Esophagus squamous epithelium (tissue), 5 donors: ENCODE results near the gene APOBEC3G. TPM values are rescaled to one million over a fixed set of nuclear protein-coding genes. Genes with fewer than 3 reads are reported as not detected.

Source experiments
- DNase-seq: peaks from one replicate; lab custom pipeline; 2025; lab: John Stamatoyannopoulos, UW
- H3K27ac ChIP-seq, 4 donors: fragments of 200-600 bp; sonication (generic); one replicate each; pipeline ENCODE4 v1.5.1; 2016 to 2019; ENCODE audit warnings: mild to moderate bottlenecking in 1 of 4
- H3K27me3 ChIP-seq, 4 donors: fragments of 200-600 bp; sonication (generic); 1 replicate in 3 of 4; 2 replicates in 1 of 4; pipeline versions ENCODE4 v1.5.1 to v1.6.0; 2017 to 2021; ENCODE audit warnings: antibody characterized with exemption in 1 of 4
- H3K36me3 ChIP-seq, 3 donors: fragments of 200-600 bp; sonication (generic); one replicate each; pipeline ENCODE4 v1.5.1; 2016 to 2019
- H3K4me1 ChIP-seq, 3 donors: fragments of 200-600 bp; sonication (generic); one replicate each; pipeline ENCODE4 v1.5.1; 2017 to 2019
- H3K4me3 ChIP-seq, 4 donors: fragments of 200-600 bp; sonication (generic); 1 replicate in 3 of 4; 2 replicates in 1 of 4; pipeline ENCODE4 v1.5.1; 2016 to 2019; ENCODE audit warnings: mild to moderate bottlenecking in 2 of 4, moderate library complexity in 1 of 4
- H3K9me3 ChIP-seq, 3 donors: fragments of 200-600 bp; sonication (generic); one replicate each; pipeline ENCODE4 v1.5.1; 2016 to 2019
- POLR2A ChIP-seq, 4 donors: fragments of 450-650 bp; IDR thresholded peaks; one replicate each; pipeline ENCODE4 v1.6.1; 2017; ENCODE audit warnings: antibody characterized with exemption in 4 of 4, mild to moderate bottlenecking in 4 of 4, moderate library complexity in 3 of 4
- WGBS, 2 donors: methylation state at CpG; one replicate each; pipeline ENCODE4 v1.1.5; 2018; 5-methylcytosine and 5-hydroxymethylcytosine counted together
- intact Hi-C: fragments of 100-400 bp; cut with DNase I; formaldehyde crosslinking; loops from one replicate; pipeline ENCODE4 v1.15.0; 2022
- total RNA-seq, 4 donors: library from RNA; depleted of rRNA; stranded (reverse); fragments of >200 nt; gene quantifications; one replicate each; pipeline ENCODE4 v1.1.0, GENCODE V29; 2016
- TF ChIP-seq, protein P1 (sequence below), 6 experiments: fragments of 450-650 bp in 4 of 6; fragments of 200-600 bp in 2 of 6; sonication (generic) in 2 of 6; IDR thresholded peaks; one replicate each; pipeline ENCODE4 v1.5.1; 2016 to 2019; ENCODE audit warnings: antibody characterized with exemption in 6 of 6, mild to moderate bottlenecking in 4 of 6, moderate library complexity in 4 of 6
- donor health status: DM: yes; HTN: yes; CAD: no.

APOBEC3G gene
- total RNA-seq, 4 donors from 2014 or later: 0.91 to 12.1 (median 6.5) TPM

DNA sequence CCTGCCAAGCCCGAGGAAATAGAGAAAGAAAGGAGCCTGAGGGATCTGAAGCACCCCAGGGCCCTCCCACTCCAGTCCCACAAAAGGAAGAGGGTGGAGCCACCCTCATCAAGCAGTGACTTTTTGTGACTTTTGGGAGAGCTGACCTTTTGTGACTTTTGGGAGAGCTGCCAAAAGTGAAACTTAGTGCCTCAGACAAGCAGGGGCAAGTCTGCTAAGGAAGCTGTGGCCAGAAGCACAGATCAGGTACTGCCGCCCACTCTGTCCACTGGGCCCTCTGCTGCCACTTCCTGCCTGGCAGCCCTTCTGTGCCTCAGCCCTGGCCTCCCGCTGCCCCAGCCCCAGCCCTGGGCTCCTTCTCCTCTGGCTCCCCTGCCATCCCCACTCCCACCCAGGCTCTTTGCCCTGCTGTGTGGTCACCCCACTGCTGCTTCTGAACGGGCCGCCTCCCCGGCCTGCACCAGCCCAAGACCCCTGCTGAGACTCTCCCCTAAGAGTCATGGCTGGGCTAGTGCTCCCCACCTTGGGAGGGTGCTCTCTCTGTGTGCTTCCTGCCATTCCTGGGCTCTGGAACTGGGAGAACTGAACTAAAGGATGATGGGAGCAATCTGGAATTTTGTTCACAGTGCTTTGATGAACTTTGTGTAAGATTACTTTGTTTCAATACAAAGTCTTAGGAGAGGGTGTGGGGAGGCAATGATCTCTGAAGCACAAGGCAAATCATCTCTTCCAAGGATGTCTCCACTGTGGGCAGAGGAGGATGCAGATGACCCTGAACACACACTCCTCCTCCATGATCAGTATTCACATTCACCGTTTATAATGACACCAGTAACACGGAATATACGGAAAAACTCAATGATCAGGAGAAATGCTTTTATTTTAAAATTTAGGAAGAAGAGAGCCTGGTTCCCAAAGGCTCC lies 20.3 kb downstream of the APOBEC3G start, which contains the start of gene APOBEC3H:
APOBEC3H (plus strand) TSS at position 147 of the 923 bp plus-strand sequence. CDS start 3,035 bp downstream, outside the sequence.
- 60 to 68% methylated on average over 4 to 8 of the region's 9 CpGs for WGBS, 2 donors
- peak within 1 kb of the TSS in 1 of 4 donors; percentile 7 for H3K4me3 ChIP-seq
- H3K9me3 ChIP-seq: no peaks in the 10 kb centered on the region
- no peak for DNase-seq
- intact Hi-C loops: no loop called here
- H3K4me1 ChIP-seq: peaks cover 11 to 46% (median 22%) of the 10 kb centered on the region in 3 donors
- H3K36me3 ChIP-seq: no peaks in the 10 kb centered on the region
- TF ChIP-seq POLR2A (IDR thresholded peaks at IDR 0.05): no peak
- TF ChIP-seq, protein P1, sequence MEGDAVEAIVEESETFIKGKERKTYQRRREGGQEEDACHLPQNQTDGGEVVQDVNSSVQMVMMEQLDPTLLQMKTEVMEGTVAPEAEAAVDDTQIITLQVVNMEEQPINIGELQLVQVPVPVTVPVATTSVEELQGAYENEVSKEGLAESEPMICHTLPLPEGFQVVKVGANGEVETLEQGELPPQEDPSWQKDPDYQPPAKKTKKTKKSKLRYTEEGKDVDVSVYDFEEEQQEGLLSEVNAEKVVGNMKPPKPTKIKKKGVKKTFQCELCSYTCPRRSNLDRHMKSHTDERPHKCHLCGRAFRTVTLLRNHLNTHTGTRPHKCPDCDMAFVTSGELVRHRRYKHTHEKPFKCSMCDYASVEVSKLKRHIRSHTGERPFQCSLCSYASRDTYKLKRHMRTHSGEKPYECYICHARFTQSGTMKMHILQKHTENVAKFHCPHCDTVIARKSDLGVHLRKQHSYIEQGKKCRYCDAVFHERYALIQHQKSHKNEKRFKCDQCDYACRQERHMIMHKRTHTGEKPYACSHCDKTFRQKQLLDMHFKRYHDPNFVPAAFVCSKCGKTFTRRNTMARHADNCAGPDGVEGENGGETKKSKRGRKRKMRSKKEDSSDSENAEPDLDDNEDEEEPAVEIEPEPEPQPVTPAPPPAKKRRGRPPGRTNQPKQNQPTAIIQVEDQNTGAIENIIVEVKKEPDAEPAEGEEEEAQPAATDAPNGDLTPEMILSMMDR (IDR thresholded peaks at IDR 0.05): no peak
- peak within 1 kb of the TSS; percentile 21 to 72 (median 62) for H3K27ac ChIP-seq
- no peaks in the 10 kb centered on the region for H3K27me3 ChIP-seq

DNA sequence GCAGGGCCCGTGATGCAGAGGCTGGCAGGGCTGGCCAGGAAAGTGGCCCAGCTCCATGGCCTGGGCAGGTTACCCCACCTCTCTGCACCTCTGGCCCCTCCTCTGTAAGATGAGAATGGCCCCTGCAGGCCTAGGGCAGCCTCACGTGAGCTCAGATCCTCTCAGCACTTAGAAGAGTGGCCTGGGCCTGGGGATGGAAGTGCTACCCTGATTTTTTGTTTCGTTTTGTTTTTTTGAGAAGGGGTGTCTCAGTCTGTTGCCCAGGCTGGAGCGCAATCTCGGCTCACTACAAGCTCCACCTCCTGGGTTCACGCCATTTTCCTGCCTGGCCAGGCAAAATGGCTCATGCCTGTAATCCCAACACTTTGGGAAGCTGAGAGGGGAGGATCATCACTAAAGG lies 21.0 kb downstream of the APOBEC3G start:
- no peak for TF ChIP-seq POLR2A (IDR thresholded peaks at IDR 0.05)
- TF ChIP-seq, protein P1 (IDR thresholded peaks at IDR 0.05): no peak
- H3K27ac ChIP-seq: peak overlapping the region in 1 of 4 donors; percentile 71
- intact Hi-C loops: no loop called here
- H3K27me3 ChIP-seq: no peaks in the 10 kb centered on the region
- WGBS, 2 donors: 72 to 73% methylated on average over 5 to 6 of the region's 6 CpGs
- no peak overlapping the region for H3K4me3 ChIP-seq
- no peaks in the 10 kb centered on the region for H3K36me3 ChIP-seq
- no peak for DNase-seq
- H3K4me1 ChIP-seq: peaks cover 11 to 46% (median 22%) of the 10 kb centered on the region in 3 donors
- H3K9me3 ChIP-seq: no peaks in the 10 kb centered on the region

DNA sequence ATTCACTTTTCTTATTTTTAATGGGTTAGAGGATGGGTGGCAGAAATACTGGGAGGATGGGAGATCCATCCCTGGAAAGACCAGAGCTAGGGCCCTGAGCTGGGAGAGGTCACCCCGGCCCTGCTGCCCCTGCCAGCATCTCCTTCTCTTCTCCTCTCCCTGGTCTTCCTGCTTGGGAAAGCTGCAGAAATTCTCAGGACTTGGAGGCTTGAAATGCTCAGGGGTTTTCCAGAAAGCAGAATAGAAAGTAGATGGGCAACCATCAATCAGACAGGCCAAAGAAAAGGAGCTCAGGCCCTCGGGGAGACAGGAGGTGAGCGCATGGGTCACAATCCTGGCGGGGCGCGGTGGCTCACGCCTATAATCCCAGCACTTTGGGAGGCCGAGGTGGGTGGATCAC lies 21.5 kb downstream of the APOBEC3G start:
- Histone ChIP-seq H3K27ac (peak overlapping the region in 1 of 4 donors; percentile 71), H3K4me3 (no peak overlapping the region), H3K9me3 (no peaks in the 10 kb centered on the region), H3K36me3 (no peaks in the 10 kb centered on the region), H3K4me1 (peaks cover 11 to 46% (median 22%) of the 10 kb centered on the region in 3 donors), H3K27me3 (no peaks in the 10 kb centered on the region)
- DNase-seq: no peak
- TF ChIP-seq POLR2A (IDR thresholded peaks at IDR 0.05): no peak
- TF ChIP-seq, protein P1 (IDR thresholded peaks at IDR 0.05): no peak
- WGBS, 2 donors: 64 to 66% methylated on average over 5 to 8 of the region's 8 CpGs
- intact Hi-C loops: no loop called here

GRCh38 chr22:39101226-39101625 lies 24.2 kb downstream of the APOBEC3G start:
- Histone ChIP-seq H3K36me3 (no peaks in the 10 kb centered on the region), H3K27me3 (no peaks in the 10 kb centered on the region), H3K27ac (no peak overlapping the region), H3K4me3 (no peak overlapping the region), H3K9me3 (no peaks in the 10 kb centered on the region), H3K4me1 (peaks cover 11 to 39% (median 22%) of the 10 kb centered on the region in 3 donors)
- DNase-seq: no peak
- 81 to 82% methylated on average over 3 to 5 of the region's 13 CpGs for WGBS, 2 donors
- TF ChIP-seq, protein P1 (IDR thresholded peaks at IDR 0.05): no peak
- TF ChIP-seq POLR2A (IDR thresholded peaks at IDR 0.05): no peak
- intact Hi-C loops: no loop called here

GRCh38 chr22:39103431-39103830 lies 26.4 kb downstream of the APOBEC3G start:
- H3K4me3 ChIP-seq: no peak overlapping the region
- intact Hi-C loops: no loop called here
- 65 to 74% methylated on average over 2 of the region's 2 CpGs for WGBS, 2 donors
- H3K4me1 ChIP-seq: peaks cover 0 to 16% (median 6%) of the 10 kb centered on the region in 3 donors
- TF ChIP-seq, protein P1 (IDR thresholded peaks at IDR 0.05): no peak
- no peak for TF ChIP-seq POLR2A (IDR thresholded peaks at IDR 0.05)
- H3K27ac ChIP-seq: no peak overlapping the region
- no peaks in the 10 kb centered on the region for H3K9me3 ChIP-seq
- no peaks in the 10 kb centered on the region for H3K36me3 ChIP-seq
- no peak for DNase-seq
- H3K27me3 ChIP-seq: no peaks in the 10 kb centered on the region
